Activated CD8-positive, alpha-beta memory T cell treated with anti-CD3 and anti-CD28 coated beads for 24 hours (primary cell): ENCODE measurements around the gene PLBD2.
A peak's percentile ranks its signal among the peaks of the same experiment; 100 is the strongest.
"Not testable (repeated sequence)": the region's sequence is repeated elsewhere in the genome, so short reads cannot be mapped to it uniquely, and the experiment has no call there.

Experiments used
- DNase-seq: peaks from one replicate; pipeline ENCODE4 v3.0.0-alpha.2; 2020

Gene PLBD2

DNA sequence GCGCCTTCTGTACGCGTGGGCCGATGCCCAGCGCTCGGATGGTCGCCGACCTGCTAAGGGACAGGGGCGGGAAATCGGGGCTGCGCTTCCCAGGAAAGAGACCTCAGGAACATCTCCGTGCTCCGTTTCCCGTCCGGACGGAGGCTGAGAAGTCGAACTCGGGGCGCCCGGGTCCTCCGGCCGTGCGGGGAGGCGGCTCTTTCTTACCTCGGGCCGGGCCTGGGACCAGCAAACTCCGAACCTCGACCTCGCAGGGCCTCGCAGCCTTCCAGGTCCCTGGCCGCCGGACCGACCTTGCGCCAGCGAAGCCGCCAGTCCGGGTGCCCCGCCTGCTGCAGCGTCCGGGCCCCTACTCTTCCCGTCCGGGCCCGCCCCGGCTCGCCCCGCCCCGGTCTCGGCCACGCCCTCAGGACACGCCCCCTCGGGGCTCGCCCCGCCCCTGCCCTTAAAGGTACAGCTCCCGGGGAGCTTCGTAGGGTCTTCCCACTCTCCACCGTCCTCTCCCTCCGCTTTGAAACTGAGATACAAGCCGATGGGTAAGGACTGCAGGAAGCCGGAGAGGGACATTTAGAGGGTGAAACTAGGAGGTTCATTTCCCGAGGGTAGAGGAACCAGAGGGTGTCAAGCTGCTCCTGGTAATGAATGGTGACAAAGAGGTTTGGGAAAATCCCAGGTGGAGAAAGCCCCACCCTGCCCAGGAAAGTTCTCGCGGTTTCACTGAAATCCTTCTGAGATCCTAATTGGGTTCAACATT lies 23.4 kb upstream of the PLBD2 start, which contains the start of gene SLC8B1:
Gene SLC8B1 (minus strand): TSS at position 324 of the 754 bp plus-strand sequence. CDS start 2,231 bp downstream, outside the sequence.
- peak; percentile 99 for DNase-seq

DNA sequence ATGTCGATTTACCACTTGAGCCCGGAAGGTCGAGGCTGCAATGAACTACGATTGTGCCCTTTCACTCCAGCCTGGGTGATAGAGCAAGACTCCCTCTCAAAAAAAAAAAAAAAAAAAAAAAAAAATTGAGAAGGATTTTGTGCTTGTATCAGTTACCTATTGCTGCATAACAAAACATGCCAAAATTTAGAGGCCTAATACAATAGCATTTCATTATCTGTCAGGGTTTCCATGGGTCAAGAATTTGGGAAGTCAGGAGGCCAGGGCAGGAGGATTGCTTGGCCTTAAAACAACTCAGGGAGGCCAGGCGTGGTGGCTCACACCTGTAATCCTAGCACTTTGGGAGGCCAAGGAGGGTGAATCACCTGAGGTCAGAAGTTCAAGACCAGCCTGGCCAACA lies 18.8 kb upstream of the PLBD2 start:
- DNase-seq, result no peak

DNA sequence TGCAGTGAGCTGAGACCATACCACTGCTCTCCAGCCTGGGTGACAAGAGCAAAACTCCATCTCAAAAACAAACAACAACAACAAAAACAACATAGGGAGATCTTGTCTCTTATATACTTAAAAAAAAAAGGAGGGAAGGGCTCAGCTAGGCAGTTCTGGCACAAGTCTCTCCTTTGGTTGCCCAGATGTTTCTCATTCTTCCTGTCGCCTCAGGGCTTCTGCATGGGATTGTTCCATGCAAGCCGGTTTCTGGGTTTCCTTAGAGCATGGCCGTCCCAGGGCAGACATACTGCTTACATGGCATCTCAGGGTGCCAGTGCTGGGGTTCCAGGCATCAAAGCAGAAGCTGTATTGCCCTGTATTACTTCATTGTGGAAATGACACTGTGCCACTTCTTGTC lies 18.3 kb upstream of the PLBD2 start:
- DNase-seq, result no peak

DNA sequence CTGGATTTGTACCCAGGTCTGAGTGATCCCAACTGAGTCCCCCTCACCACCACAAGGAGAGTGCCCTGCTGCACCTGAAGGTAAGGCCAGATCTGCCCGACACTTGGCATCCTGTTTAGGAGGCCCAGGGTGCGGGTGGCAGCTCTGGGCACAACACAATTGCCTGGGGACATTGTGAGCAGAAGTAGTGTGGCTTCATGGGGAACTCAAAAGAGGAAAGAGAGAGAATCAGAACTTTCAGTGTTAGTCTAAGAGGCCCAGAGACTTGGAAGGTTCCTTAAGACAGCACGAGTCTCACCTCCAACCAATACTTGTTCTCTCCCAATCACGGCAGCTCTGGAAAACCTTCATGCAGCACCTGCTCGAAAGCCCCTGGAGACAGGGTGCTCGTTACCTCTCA lies 16.9 kb upstream of the PLBD2 start:
- no peak for DNase-seq

DNA sequence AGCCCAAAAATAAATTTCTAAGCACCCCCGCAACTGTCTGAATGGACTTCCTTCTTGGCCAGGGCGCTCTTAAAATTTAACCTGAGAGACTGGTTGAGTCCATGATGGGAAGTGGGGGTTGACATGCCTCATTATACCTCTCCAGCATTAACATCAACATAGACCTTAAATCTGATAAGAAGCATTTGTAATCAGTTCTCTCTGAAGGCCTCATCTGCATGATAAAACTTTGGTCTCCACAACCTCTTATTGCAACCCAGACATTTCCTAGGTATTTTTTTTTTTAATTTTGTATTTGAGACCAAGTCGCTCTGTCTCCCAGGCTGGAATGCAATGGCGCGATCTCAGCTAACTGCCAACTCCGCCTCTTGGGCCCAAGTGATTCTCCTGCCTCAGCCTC lies 13.1 kb upstream of the PLBD2 start:
- no peak for DNase-seq

DNA sequence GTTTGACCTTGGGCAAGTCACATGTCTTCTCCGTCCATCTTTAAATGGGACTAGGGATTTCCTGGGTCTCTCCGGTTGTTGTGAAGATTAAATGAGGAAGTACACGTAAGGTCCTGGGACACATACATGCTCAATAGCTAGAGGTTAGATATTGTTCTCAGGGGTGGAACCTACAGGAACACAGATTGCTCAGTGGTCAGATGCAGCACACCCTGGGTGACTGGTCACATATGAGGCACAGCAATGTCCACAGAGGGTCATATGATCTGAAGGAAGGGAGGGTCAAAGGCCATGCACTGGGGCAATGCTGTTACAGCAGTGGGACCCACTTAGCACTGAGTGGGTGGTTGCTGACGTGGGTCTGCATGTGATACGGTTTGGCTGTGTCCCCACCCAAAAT lies 12.0 kb upstream of the PLBD2 start:
- no peak for DNase-seq

DNA sequence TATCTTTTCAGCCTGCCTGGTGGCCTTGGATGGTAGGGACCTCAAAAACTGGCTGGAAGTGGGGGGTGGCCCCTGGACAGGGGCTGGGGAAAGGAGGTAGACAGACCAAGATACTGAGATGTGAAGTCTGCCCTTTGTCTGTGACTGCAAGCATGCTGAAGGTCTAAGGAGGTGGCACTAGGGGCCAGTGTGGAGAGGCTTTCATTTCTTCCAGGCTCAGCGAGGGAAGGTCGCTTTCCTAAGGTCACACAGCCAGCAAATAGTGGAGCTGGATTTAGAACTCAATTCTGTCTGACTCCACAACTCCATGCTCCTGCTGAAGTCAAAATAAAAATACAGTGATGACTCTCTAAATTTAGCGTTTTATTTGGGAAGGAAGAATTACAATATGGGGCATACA lies 11.3 kb upstream of the PLBD2 start:
- DNase-seq, result no peak

DNA sequence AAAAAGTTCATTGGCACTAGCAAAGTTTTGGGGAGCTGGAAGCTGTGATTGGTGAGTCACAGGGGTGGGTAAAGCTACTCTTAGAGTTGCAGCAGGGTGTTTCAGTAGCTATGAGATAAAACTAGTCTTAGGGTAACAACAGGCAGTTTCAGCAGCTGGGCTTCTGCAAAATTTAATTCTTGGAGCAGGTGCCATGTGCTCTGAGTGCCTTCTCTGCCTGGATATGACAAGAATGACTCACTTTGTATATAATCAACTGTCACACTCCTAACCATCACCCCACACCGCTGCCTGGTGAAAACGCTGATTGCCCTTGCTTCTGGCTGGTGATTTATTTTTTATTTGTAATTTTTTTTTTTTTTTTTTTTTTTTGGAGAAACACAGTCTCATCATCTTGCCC lies 10.5 kb upstream of the PLBD2 start:
- DNase-seq, result no peak

DNA sequence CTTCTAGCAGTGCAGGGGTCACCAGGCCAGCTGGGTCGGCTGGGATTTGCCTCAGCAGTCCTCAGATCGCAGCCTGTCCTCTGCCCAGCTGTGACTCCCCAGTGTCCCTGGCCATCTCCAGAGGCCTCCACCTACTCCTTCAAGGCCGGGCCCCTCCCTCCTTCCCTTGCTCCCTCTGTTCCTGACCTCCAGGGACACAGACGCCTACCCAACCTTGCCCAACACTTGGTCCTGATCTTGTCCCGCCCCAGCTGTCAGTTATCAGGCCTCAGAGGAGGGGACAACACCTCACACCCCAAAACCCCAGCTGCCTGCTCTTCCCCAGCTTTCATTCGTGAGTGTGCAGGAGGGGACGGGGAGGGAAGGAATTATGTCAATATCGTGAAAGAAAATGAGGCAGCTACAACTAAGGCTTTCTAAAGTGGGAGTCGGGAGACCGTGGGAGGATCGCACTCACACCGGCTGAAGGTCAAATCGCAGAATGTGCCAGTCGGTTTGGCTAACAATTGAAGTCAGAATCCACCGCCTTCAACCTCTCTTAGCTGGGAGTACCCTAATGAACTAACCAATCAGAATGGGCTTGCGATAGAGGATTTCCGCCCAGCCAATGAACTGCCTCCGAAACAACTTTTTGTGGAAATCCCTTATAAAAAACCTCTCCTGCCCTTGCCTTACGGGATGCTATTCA lies 9.4 kb upstream of the PLBD2 start:
- no peak for DNase-seq

DNA sequence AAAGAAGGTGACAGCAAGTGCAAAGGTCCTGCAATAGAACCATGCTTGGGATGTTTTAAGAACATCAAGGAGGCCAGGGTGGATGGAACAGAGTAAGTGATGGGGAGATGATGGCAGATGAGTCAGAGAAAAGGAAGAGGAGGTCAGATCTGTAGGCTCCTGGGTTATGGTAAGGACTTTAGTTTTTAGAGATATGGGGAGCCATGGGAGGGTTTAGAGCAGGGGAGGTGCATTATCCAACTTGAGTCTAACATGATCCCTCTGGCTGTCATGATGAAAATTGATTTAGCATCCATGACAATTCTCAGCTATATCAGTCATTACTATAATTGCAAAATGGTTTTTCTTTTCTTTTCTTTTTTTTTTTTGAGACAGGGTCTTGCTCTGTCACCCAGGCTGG lies 7.3 kb upstream of the PLBD2 start:
- DNase-seq, result no peak

DNA sequence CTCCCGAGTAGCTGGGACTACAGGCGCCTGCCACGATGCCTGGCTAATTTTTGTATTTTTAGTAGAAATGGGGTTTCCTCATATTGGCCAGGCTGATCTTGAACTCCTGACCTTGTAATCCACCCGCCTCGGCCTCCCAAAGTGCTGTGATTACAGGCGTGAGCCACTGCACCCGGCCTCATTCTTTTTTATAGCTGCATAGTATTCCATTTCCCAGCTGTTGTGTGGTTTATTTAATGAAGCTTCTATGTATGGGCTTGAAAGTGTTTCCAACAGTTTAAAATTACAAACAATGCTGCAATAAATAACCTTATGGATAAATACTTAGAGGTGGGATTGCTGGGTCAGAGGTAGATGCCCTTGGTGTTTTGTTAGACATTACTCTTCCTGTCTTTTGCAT lies 4.2 kb upstream of the PLBD2 start:
- DNase-seq, result not testable (repeated sequence)

DNA sequence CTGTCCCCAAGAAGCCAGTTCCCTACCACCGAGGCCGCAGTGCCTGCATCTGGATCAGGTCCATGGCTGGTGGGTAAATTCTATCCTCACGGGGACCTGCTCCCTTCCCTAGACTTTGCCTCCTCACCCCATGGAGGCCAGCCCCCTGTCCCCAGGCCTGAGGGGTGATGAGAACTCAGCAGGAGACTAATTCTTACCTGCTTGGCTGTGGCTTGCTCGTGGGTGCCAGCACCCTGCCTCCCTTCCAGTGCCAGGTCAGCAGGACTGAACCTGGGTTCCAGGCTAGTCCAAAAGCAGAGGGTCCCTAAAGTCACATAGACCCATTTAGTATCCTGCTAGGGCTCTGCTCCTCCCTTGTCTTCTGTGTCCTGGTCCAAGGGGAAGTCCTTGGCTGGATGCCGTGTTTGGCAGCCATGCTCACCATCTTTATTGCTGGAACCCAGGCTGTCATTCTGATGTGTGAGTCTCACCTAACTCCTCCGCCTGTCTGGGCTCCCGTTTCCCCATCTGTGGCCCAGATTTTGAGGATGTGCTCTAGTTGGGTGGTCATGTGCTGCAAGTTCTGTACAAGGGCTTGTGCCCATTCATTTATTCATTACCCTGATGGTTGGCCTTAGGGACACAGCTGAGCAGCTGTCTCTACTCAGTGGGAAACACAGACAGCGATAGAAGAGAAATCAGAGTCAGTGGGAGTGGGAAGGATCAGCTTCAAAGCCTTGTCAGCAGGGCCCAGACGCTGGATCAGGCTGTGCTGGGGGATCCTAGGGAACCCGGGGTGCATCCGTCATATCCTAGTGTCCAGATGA lies 949 bp downstream of the PLBD2 start:
- peak; percentile 60 for DNase-seq

DNA sequence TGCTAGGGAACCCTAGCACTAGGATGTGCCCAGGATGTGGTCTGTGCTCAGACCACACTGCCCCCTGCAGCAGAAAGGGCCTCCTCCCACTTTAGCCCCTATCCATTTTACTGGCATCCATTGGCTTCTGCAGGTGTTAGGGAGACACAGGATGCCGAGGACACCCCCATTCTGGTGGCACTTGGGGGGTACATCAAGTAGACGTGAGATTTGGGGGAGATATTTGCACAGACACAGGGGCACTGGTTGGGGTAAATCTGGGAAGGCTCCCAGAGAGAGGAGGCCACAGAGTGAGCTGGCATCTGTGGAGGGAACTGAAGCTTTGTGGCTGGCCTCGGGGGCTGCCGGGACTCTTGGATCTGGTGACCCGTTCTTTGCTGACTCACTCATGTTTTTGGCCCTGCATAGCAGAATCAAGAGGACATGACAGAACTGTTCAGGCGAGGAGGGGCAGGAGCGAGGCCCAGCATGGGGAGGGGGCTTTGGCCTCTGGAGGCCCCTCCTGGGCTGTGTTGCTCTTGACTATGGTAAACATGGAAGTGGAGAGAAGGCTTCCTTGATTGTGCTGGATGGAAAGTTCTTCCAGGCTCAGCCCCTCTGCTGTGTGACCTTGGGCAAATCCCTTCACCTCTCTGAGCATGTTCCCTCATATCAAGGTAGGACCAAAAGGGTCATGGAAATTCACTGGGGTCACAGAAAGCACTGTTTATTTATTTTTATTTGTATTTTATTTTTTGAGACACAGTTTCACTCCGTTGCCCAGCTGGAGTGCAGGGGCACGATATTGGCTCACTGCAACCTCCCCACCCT lies 1.8 kb downstream of the PLBD2 start:
- DNase-seq, result no peak

DNA sequence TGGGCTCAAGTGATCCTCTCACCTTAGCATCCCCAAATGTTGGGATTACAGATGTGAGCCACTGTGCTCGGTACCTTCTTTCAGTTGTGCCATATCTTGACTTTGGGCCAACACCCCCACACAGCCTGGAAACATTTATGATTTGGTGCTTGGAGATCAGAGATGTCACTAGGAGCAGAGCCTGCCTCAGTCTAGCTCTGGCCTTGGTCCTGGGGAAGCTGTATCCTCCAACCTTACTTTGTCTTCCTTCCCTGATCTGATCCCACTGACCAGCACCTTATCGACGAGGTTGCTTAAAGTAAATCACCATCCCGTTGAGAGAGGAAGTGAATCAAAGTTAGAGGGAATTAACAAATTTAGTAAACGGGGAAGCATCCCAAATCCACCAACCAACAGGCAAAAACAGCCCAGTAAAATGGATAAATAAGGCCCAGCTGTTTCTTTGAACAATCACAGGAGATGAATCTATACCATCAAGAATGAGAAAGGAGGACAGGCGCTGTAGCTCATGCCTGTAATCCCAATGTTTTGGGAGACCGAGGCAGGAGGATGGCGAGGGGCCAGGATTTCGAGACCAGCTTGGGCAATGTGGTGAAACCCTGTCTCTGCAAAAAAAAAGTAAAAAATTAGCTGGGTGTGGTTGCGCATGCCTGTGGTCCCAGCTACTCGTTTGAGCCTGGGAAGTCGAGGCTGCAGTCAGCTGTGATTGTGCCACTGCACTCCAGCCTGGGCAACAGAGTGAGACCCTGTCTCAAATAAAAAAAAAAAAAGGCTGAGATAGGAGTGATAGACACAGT lies 3.4 kb downstream of the PLBD2 start:
- DNase-seq, result no peak

DNA sequence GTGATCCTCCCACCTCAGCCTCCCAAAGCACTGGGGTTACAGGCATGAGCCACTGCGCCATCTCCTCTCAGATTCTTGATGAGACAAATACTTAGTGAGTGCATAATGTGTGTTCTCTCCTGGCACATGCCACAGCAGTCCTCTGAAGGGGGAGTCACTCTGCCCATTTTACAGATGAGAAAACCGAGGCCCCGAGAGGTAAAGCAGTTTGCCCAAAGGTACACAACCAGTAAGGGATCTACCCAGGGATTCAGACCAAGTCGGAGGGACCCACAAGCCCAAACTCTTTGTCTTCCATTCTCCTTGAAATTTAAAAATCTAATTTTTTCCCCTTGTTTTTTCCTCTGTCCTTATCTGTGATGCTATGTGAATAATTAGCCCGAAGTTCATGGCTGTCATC lies 6.3 kb downstream of the PLBD2 start:
- no peak for DNase-seq

DNA sequence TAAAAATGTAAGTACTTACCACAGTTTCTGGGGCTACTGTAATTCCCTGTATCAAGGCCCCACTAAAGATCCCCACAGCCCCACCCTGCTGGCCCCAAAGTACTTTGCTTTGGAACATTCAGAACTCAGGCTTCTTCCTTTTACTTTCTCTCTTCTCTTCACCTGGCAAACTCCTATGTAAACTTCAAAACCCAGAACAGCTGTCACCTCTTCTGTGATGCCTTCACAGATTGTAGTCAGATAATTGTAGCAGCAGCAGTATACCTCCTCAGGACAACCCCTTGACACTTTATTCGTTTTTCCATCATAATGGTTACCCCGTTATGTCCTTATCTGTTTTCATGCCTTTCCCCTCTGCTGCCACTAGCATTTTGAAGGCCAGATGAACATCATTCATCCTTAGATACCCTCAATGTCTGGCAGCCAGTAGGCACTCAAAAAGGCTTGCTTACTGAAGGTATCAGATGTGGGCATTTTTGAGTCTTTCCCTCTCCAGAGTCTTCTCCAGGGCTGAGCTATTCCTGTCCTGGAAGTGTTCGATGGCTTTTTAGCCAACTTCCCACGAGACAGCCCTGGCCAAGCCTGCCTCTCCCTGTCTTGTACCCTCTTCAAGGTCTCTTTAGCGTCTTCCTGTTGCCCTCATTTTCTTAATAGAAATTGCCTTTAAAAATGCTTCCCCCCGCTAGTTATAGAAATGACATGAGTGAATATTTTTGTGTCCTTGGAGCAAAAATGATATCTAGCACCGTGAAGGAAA lies 7.4 kb downstream of the PLBD2 start:
- no peak for DNase-seq

DNA sequence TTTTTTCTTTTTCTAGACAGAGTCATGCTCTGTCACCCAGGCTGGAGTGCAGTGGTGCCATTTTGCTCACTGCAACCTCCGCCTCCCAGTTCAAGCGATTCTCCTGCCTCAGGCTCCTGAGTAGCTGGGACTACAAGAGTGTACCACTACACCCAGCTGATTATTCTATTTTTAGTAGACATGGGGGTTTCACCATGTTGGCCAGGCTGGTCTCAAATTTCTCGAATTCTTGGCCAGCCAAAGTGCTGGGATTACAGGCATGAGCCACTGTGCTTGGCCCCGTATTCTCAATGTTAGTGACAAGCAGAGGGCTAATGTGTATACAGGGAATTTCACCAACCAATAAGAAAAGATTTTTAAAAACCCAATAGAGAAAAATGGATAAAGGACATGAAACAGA lies 8.4 kb downstream of the PLBD2 start:
- no peak for DNase-seq

DNA sequence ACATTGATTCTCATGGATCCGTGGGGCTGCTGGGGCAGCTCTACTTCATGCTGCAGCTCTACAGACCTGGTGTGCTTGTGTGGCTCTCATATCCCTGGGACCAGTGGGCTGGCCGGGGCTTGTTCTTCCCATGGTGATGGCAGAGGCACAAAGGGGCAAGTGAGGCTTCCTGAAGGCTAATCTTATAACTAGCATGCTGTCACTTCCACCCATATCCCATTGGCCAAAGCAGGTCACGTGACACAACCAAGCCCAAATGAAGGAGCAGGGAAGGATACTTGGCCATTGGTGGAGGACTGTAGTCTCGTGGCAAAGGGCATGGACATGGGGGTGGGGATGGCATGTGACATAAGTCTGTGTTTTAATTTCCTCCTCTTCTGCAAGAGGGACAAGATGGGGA lies 9.9 kb downstream of the PLBD2 start:
- DNase-seq, result no peak

DNA sequence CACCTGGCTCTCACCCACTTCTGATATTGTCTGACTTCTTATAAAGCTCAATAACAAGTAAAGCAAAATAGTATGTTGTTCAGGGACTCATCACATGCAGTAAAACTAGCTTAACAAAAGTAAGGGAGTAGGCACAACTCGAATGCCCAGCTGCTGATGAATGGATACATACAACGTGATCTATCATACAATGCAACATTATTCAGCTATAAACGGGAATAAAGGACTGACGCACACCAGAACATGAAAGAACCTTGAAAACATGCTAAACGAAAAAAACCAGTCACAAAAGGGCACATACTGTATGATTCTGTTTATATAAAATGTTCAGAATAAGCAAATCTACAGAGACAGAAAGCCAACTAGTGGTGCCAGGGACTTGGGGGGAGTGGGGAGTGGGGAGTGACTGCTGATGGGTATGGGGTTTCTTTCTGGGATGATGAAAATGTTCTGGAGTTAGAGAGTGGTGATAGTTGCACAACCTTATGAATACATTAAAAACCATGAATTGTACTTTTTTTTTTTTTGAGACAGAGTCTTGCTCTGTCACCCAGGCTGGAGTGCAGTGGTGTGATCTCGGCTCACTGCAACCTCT lies 11.1 kb downstream of the PLBD2 start:
- no peak for DNase-seq

DNA sequence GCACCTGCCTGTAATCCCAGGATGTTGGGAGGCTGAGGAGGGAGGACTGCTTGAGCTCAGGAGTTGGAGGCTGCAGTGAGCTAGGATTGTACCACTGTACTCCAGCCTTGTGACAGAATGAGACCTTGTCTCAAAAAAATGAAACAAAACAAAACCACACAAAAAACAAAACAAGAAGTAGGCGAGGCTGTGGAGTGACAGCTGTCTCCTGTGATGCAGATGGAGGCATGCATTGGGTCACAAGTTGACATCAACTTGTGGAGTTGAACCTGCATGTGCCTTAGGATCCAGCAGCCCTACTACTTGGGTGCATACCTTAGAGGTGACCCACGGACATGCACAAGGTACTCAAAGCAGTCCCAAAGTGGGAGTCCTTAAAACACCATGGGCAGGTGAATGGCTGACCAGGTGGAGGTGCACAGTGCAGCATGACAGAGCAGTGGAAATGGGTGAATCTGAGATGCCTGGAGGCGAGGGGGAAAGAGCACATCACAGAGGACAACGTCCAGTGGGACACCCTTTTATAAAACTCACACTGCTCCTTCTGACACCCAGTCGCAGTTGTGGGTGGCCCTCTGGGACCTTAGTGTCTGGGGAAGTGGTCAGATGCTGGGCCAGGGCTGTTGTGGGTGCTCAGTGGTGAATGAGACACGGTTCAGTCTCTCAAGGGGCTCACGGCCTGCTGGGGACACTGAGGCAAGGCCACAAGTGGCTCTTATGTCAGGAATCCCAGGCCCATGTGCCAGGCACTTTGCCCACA lies 12.7 kb downstream of the PLBD2 start:
- no peak for DNase-seq
